SW480 (cell line): ENCODE data around the gene DISP1.

Source experiments
- DNase-seq: peaks from one replicate; pipeline ENCODE4 v3.0.0-alpha.2; 2016; ENCODE audit warnings: low spot score

Gene DISP1, protein sequence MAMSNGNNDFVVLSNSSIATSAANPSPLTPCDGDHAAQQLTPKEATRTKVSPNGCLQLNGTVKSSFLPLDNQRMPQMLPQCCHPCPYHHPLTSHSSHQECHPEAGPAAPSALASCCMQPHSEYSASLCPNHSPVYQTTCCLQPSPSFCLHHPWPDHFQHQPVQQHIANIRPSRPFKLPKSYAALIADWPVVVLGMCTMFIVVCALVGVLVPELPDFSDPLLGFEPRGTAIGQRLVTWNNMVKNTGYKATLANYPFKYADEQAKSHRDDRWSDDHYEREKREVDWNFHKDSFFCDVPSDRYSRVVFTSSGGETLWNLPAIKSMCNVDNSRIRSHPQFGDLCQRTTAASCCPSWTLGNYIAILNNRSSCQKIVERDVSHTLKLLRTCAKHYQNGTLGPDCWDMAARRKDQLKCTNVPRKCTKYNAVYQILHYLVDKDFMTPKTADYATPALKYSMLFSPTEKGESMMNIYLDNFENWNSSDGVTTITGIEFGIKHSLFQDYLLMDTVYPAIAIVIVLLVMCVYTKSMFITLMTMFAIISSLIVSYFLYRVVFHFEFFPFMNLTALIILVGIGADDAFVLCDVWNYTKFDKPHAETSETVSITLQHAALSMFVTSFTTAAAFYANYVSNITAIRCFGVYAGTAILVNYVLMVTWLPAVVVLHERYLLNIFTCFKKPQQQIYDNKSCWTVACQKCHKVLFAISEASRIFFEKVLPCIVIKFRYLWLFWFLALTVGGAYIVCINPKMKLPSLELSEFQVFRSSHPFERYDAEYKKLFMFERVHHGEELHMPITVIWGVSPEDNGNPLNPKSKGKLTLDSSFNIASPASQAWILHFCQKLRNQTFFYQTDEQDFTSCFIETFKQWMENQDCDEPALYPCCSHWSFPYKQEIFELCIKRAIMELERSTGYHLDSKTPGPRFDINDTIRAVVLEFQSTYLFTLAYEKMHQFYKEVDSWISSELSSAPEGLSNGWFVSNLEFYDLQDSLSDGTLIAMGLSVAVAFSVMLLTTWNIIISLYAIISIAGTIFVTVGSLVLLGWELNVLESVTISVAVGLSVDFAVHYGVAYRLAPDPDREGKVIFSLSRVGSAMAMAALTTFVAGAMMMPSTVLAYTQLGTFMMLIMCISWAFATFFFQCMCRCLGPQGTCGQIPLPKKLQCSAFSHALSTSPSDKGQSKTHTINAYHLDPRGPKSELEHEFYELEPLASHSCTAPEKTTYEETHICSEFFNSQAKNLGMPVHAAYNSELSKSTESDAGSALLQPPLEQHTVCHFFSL (N-terminal part only)

DNA sequence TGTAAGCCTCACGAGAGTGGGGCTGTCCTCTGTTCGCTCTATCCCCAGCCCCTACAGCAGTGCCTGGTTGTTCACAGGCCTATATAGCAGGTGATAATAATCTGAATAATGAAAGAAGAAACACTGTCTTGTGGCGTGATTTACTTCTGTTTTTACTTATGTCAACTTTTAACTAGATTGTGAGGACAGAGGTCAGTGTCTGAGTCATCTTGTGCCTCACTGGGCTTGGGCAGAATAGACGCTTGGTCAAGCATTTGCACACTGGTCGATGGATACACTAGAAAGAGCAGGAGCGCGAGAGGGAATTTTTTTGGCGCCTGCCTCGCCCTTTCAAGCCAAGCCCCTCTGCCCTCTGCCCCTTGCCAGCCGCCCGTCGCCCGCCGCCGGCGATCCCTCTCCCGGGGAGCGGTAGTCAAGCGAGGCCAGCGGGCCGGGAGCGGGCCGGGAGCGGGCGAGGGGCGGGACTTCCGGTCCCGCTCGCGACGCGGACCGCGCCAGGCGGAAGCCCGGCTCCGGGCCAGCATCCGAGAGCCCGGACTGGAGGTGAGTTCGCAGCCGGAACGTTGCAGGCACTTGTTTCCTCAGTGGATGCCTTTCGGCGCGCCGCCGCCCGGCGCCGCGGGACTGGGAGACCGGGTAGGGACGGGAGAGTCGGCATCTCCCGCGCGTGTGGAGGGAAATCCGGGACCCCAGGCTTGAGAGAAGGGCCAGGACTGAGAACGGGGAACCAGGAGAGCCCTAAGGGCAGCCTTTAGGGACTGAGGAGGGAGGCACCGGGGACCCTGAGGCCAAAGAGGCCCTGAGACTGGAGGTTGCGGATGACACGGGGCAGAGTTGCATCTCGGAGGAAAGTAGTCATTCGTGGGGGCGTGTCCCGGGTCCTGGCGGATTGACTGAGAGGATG, at the start of gene DISP1:
Gene DISP1 (plus strand): TSS at position 504 of the 904 bp plus-strand sequence. CDS start 127,785 bp downstream, outside the sequence.
- peak; percentile 82 for DNase-seq

DNA sequence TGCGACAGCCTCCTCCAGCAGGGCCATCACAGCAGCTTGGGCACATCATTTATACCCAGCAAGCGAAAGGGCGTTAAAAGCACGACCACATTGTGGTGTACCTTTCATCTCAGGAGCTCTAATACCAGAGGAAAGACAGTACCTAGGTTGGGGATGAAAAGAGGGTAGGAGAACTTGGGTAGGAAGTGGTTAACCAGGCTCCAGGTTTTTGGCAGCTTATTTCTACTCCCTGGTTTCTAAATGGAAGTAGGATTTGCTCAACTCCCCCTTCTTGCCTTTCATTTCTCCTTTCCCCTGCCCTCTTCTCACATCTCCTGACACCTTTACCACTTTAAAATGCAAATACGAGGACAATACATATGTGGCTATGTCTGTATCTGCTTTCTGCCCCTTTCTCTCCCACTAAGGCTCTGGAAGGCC, 47.7 kb upstream of the DISP1 start:
- DNase-seq = no peak

DNA sequence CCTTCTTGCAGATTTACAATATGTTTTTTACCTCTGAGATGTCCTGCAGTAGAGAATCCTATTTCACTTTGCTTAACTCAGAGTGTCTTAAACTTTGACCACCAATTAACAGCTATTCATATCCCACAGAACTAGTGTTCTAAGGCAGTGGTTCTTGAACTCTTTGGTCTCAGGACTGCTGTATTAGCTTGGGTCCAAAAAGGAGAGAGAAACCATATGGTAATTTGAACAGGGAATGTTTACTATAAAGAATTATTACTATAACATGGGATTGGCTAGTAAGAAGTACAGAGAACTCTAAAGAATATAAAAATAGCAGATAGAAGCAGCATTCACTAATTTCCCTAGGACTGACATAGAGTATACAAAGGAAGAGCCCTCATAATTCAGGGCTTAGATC, 46.2 kb upstream of the DISP1 start:
- no peak for DNase-seq

DNA sequence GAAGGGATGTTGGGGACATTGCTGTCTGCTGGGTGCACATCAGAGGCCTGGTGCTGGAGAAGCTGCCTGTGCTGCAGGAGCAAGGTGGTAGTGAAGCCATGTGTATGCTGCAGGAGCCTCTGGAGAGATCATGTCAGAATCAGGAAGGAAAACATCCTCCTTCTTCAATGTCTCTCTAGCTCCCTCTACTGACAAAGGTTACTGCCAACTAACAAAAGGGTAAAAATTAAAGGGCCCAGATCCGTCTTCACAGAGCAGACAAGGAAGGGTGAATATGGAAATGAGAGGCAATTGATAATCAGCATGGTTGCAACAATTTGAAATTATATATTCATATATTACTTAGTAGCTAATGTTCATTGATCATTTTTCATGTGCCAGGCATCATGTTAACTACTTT, 45.7 kb upstream of the DISP1 start:
- DNase-seq = no peak

DNA sequence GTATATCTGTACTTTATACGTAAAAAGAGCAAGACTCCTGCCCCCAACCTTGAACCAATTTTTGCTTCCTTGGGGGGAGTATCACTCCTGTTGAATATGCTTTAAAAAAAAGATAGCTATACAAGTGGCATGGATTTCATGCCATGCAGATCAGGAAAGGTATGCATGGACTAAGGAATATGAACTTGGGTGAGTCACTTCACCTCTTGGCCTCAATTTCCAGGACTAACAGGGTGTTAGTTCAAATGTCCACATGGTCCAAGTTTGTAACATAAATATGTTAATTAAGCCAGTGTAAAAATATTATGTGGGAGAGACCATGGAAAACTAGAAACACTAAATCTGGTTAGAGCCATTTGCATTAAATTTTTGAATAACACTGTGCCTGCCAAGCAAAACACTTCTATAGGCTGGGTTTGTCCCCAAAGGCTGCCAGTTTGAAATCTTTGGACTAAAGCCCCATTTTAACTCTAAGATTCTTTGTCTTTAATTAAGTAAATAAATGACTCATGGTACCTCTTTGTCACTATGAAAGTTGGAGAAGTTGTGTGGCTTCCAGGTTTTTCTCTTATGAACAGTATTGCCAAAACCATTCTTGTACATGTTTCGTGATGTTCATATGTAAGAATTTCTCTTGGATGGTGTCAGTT, 44.7 kb upstream of the DISP1 start:
- no peak for DNase-seq

DNA sequence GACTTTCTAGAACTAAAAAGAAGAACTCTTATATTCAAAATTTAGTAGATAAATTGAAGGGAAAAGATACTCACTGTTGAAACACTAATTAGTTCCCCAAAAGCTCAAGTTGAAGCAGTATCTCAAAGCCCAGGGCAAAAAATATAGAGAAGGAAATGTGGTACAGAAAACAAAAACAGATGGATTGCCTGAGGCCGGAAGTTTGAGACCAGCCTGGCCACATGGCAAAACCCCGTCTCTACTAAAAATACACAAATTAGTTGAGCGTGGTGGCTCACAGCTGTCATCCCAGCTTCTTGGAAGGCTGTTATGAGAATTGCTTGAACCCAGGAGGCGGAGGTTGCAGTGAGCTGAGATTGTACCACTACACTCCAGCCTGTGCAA, 41.9 kb upstream of the DISP1 start:
- DNase-seq = no peak

DNA sequence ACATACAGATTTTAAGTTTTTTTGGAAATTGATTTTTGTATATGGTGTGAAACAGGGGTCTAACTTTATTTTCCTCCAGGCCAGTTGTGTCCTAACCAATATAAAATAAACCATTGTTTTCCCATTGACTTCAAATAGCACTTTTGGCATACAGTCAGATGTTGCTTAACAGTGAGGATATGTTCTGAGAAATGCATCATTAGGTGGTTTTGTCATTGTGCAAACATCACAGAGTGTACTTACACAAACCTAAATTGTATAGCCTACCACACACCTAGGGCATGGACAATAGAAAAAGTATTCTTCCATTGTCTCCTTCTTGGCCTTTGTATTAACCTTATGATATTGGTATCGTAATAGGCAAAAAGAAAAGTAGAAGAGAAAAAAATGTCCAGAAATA, 37.4 kb upstream of the DISP1 start:
- DNase-seq = no peak

DNA sequence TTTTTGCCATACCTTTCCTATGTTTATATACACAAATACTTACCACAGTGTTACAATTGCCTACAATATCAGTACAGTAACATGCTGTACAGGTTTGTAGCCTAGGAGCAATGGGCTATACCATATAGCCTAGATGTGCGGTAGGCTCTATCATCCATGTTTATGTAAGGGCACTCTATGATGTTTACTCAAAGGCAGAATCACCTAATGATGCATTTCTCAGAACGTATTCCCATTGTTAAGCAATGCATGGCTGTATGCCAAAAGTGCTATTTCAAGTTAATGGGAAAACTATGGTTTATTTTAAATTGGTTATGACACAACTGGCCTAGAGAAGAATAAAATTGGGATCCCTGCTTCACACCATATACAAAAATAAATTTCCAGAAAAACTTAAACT, 36.9 kb upstream of the DISP1 start:
- DNase-seq = no peak

DNA sequence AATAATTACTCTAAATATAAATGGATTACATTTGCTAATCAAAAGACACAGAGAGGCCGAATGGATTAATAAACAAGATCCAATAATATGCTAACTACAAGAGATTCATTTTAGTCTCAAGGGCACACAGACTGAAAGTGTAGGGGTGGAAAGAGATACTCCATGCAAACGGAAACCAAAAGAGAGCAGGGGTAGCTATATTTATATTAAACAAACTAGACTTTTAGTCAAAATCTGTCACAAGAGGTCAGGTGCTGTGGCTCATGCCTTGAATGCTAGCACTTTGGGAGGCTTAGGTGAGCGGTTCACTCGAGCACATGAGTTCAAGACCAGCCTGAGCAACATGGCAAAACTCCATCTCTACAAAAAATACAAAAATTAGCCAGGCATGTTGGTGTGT, 33.6 kb upstream of the DISP1 start:
- no peak for DNase-seq

DNA sequence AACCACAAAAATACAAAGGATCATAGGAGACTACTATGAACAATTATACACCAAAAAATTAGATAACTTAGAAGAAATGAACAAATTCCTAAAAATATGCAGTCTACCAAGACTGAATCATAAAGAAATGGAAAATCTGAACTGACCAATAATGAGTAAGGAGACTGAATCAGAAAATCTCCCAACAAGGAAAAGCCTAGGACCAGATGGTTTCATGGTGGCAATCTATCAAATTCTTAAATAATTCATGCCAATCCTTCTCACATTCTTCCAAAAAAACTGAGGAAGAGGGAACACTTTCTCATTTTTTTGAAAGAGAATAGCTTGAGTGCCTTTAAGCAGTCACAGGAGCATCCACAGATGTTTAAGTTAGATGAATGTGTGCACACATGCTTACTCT, 31.8 kb upstream of the DISP1 start:
- no peak for DNase-seq

DNA sequence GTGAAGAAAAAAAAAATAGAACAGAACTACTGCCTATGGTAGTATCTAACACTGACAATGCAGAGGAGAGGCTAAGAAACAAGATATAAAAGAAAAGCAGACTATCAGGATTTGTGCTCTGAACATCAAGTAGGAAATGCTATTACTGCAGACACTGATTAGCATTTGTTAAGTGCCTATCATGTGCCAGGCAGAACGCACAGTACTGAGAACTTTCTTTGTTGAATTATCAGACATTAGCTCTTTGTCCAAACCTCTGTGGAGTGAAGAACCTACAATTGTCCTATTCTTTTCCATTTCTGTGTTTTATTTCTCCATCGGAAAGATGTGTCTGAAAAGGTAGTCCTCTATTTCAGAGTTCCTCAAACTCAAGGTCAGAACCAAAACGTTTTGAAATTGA, 30.5 kb upstream of the DISP1 start:
- no peak for DNase-seq

DNA sequence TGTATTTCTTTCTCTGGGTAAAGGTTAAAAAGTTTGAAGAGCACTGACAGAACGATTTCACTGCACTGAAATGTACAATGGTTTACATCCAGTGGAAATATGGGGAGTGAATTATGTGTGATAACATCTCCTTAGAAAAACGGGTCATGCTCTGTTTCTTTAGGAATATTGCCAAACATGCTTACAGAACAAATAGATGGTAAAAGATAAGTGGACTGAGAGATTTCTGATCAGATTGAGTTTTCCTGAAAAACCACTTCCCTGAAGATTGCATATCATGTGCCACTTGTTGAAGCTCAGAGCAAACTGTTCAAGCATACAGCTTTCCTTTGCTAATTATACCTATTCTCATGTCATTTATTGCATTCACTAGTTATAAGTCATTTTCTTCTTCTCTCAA, 29.9 kb upstream of the DISP1 start:
- no peak for DNase-seq

DNA sequence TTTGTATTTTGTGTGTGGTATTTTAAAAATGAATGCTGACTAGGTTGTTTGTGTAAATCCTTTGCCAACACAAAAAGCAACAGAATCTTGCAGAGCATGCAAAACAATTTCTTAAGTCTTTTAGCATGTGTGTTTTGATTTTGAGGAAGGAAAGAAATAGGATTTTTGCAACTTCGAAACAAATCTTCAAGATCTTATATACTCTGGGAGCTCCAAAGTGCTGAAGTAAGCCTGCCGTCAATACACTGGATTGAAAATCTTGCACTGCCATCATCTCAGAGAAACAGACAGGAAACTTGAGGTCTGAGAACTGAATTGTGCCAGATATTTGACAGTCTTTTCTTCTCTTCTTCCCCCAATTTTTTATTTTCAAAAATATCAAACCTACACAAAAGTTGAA, 29.3 kb upstream of the DISP1 start:
- DNase-seq = no peak

DNA sequence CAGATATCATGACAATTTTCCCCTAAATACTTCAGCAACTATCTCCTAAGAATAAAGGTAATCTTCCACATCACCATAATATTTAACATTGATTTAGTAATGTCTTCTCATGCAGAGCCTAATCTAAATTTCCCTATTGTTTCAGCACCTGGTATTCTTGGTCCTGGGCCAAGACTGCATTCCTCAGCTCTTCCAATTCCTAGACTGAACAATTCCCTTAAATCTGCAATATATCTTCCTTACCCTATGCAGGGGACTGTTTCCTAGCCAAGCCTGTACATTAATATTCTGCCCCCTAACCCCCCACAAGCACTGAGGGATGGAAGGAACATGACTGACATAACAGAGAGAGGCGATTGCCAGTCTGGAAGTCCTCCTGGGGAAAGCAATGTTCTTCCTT, 28.7 kb upstream of the DISP1 start:
- no peak for DNase-seq

DNA sequence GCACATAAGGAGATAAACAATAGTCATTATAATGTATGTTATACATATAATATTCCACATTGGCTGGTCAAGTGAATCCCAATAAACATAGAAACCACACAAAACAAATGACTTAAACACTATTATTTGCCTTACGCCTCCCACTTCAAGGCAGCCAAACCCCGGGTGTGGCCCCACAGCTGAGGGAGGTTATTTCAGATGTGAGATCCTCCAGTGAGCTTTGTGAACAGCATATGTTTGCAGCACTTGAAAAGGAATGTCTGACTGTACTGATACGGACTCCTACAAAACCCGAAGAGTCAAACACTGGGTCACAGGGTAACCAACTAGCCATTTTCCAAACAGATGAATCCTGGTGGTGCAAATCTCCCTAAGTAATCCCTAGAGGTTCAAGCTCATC, 27.1 kb upstream of the DISP1 start:
- no peak for DNase-seq

DNA sequence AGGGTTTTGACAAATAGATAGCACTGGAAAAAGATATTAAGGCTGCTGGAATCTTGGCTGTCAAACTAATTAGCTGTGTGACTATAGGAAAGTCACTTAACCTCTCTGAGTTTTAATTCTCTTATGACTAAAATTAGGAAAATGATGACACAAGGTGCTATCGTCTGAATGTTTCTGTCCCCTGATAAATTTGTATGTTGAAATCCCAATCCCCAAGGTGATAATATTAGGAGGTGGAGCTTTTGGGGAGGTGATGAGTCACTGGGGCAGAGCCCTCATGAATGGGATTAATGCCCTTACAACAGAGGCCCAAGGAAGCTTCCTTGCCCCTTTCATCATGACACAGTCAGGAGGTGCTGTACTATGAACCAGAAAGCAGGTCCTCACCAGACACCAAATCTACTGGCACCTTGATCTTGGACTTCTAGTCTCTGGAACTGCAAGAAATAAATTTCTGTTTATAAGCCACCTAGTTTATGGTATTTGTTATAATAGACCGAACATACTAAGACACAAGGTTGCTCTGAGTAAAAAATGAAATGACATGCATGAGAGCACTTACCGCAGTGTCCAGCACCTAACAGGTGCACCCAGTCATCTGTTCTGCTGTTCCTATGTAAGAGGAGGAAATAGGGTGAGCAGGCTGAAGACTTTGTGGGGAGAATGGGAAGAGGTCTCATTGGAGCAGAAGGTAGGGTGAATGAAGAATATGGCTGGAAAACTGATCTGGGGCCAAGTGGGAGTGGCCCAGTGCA, 26.3 kb upstream of the DISP1 start:
- no peak for DNase-seq

DNA sequence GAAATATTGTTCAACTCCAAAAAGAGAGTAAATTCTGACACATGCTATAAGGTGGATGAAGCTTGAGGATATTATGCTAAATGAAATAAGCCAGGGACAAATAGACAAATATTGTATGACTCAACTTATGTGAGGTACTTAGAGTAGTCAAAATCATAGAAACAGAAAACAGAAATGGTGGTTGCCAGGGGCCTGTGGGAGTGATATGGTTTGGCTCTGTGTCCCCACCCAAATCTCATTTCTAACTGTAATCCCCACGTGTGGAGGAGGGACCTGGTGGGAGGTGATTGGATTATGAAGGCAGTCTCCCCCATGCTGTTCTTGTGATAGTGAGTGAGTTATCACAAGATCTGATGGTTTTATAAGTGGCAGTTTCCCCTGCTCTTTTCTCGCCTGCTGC, 24.7 kb upstream of the DISP1 start:
- DNase-seq = no peak

DNA sequence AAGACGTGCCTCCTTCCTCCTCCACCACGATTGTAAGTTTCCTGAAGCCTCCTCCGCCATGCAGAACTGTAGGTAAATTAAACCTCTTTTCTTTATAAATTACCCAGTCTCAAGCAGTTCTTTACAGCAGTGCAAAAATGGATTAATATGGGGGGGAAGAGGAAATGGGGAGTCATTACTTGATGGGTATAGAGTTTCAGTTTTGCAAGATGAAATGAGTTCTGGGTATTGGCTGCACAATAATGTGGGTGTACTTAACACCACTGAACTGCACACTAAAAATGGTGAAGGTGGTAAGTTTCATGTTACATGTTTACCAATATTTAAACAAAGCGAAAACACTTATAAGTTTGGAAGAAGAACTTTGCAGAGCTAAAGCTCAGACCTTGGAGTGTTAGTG, 24.3 kb upstream of the DISP1 start:
- DNase-seq = no peak

DNA sequence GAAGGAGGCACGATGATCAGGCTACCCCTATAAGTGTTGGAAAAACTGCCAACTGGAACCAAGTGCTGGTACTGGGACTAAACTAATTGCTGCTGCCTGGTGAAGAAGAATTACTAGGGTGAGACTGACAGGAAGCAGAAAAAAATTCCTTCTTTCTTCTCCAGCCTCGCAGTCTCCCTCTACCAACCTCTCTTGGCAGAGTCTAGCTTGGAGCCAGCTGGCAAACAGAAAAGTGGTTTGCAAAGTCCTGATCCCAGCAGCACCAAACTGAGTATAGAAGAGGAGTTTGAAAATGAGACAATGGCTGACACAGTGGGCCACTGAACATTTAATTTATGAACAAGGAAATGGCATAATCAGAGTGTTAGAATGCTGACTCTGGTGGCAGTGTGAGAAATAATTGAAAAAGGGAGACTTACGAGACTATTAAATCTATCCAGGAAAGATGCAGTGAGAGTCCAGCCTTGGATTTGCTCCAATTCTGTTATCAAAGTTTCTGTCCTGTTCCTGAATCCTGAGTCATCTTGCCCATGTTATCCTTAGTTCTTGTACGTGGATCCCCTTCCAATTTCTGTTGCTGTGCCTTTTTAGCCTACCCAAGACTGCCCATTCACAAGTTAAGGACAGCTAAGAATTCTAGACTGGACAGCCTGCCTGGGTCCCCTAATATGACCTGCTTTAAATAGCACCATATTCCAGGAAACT, 23.7 kb upstream of the DISP1 start:
- no peak for DNase-seq

DNA sequence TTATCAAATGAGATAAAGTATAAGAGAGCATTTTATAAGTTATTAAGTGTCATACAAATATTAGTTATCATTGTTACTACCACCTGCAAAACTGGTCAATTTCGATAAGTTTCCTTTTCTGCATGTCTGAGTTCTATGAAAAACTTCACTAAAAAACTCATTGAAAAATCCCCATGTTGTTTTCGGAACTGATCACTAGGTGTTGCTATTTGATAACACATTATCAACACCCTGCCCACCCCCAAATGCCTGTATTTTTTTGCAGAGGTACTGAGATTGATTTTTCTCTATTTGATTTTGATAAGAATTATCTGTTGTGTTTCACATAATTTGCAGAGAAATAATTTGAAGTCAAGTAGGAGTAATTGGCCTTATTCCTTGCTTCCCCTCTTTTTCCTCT, 22.1 kb upstream of the DISP1 start:
- peak; percentile 25 for DNase-seq
